HepG2 (cell line): ENCODE measurements around the gene SPI1. TPM values are rescaled to one million over a fixed set of nuclear protein-coding genes. Genes with fewer than 3 reads are reported as not detected.

ENCODE experiments used
- HNF4A ChIP-seq: sonication (generic); formaldehyde crosslinking; IDR thresholded peaks from 2 replicates; pipeline ENCODE4 v1.4.0; 2020; ENCODE audit warnings: missing genetic modification reagents
- HNRNPLL ChIP-seq: fragments of 200-400 bp; formaldehyde crosslinking; IDR thresholded peaks from 2 replicates; pipeline ENCODE4 v1.6.1; 2017; ENCODE audit warnings: mild to moderate bottlenecking, low read depth, low read length; ENCODE audit not compliant: poor library complexity, severe bottlenecking
- PHF8 ChIP-seq: sonication (generic); formaldehyde crosslinking; IDR thresholded peaks from 2 replicates; pipeline ENCODE4 v1.5.0; 2020; ENCODE audit warnings: missing genetic modification reagents
- RFX1 ChIP-seq: fragments of 450-650 bp; IDR thresholded peaks from 2 replicates; pipeline ENCODE4 v1.6.1; 2017
- SKI ChIP-seq: fragments of 450-650 bp; IDR thresholded peaks from one replicate; pipeline ENCODE4 v1.6.1; 2018; ENCODE audit warnings: mild to moderate bottlenecking; ENCODE audit not compliant: partially characterized antibody
- SMAD9 ChIP-seq: sonication (generic); formaldehyde crosslinking; IDR thresholded peaks from 2 replicates; pipeline ENCODE4 v1.5.1; 2020; ENCODE audit warnings: mild to moderate bottlenecking, missing genetic modification reagents
- SMARCE1 ChIP-seq: fragments of 450-650 bp; IDR thresholded peaks from 2 replicates; pipeline ENCODE4 v1.6.1; 2017; ENCODE audit warnings: borderline replicate concordance
- SOX5 ChIP-seq: IDR thresholded peaks from 2 replicates; pipeline ENCODE4 v1.6.1; 2016; ENCODE audit warnings: borderline replicate concordance
- SP4 ChIP-seq: sonication (generic); formaldehyde crosslinking; IDR thresholded peaks from 2 replicates; pipeline ENCODE4 v1.8.1; 2023; ENCODE audit warnings: mild to moderate bottlenecking, missing genetic modification reagents
- TOPORS ChIP-seq: sonication (generic); formaldehyde crosslinking; IDR thresholded peaks from 2 replicates; pipeline ENCODE4 v1.8.0; 2023; ENCODE audit warnings: mild to moderate bottlenecking, missing genetic modification reagents
- YY1 ChIP-seq: IDR thresholded peaks from 2 replicates; pipeline ENCODE4 v1.6.1; 2011; ENCODE audit warnings: low read length, low read depth, moderate library complexity, mild to moderate bottlenecking; ENCODE audit not compliant: insufficient read depth, insufficient replicate concordance
- ZNF350 ChIP-seq: sonication (generic); formaldehyde crosslinking; IDR thresholded peaks from 2 replicates; pipeline ENCODE4 v1.4.0; 2020; ENCODE audit warnings: mild to moderate bottlenecking, low read depth, missing genetic modification reagents, borderline replicate concordance
- ZNF383 ChIP-seq: sonication (generic); formaldehyde crosslinking; IDR thresholded peaks from 2 replicates; pipeline ENCODE4 v1.4.0; 2020; ENCODE audit warnings: missing genetic modification reagents, mild to moderate bottlenecking, borderline replicate concordance
- ZNF558 ChIP-seq: sonication (generic); formaldehyde crosslinking; IDR thresholded peaks from 2 replicates; pipeline ENCODE4 v1.9.0; 2022; ENCODE audit warnings: mild to moderate bottlenecking, missing genetic modification reagents, borderline replicate concordance
- ZNF569 ChIP-seq: sonication (generic); formaldehyde crosslinking; IDR thresholded peaks from 2 replicates; pipeline ENCODE4 v1.5.0; 2020; ENCODE audit warnings: mild to moderate bottlenecking, missing genetic modification reagents, moderate library complexity, borderline replicate concordance
- ZNF577 ChIP-seq: sonication (generic); formaldehyde crosslinking; IDR thresholded peaks from 2 replicates; pipeline ENCODE4 v1.4.0; 2020; ENCODE audit warnings: mild to moderate bottlenecking, low read depth, missing genetic modification reagents, borderline replicate concordance
- ZNF615 ChIP-seq: sonication (generic); formaldehyde crosslinking; IDR thresholded peaks from 2 replicates; pipeline ENCODE4 v1.5.0; 2020; ENCODE audit warnings: mild to moderate bottlenecking, missing genetic modification reagents, borderline replicate concordance
- ZNF746 ChIP-seq: sonication (generic); formaldehyde crosslinking; IDR thresholded peaks from 2 replicates; pipeline ENCODE4 v1.8.0; 2022; ENCODE audit warnings: mild to moderate bottlenecking, missing genetic modification reagents
- ZNF83 ChIP-seq: sonication (generic); formaldehyde crosslinking; IDR thresholded peaks from 2 replicates; pipeline ENCODE4 v1.4.0; 2020; ENCODE audit warnings: missing genetic modification reagents, mild to moderate bottlenecking, borderline replicate concordance
- ZNF841 ChIP-seq: sonication (generic); formaldehyde crosslinking; IDR thresholded peaks from 2 replicates; pipeline ENCODE4 v1.8.1; 2023; ENCODE audit warnings: missing genetic modification reagents, borderline replicate concordance
- polyA plus RNA-seq, 8 experiments: library from polyadenylated mRNA; depleted of rRNA in 3 of 8; stranded (reverse) in 7 of 8; unstranded in 1 of 8; fragments of >200 nt; fragmentation: Illumina TruSeq in 4 of 8; extraction: Trizol in 4 of 8; gene quantifications; 2 replicates each; pipeline versions ENCODE4 v1.2.1 to v1.2.3, GENCODE V29; 2011 to 2016; ENCODE audit warnings: low read depth in 4 of 8, missing spikeins in 1 of 8, mixed read lengths in 1 of 8; ENCODE audit not compliant: insufficient read depth in 1 of 8
- total RNA-seq, 5 experiments: library from RNA; depleted of rRNA; stranded (reverse); fragments of >200 nt; fragmentation: Illumina TruSeq; extraction: Trizol; gene quantifications; 2 replicates each; pipeline ENCODE4 v1.2.3, GENCODE V29; 2016; ENCODE audit warnings: low read depth in 1 of 5
- TF ChIP-seq, protein P1 (sequence below), 2 experiments: sonication (generic) in 1 of 2; formaldehyde crosslinking in 1 of 2; IDR thresholded peaks; 2 replicates each; pipeline versions ENCODE4 v1.4.0 to v1.6.1; 2018 to 2020; ENCODE audit warnings: missing genetic modification reagents in 2 of 2, borderline replicate concordance in 1 of 2, low read depth in 1 of 2, mild to moderate bottlenecking in 1 of 2, missing biosample characterization in 1 of 2
- TF ChIP-seq, protein P2 (sequence below): sonication (generic); formaldehyde crosslinking; IDR thresholded peaks from 2 replicates; pipeline ENCODE4 v1.5.0; 2020; ENCODE audit warnings: missing genetic modification reagents, mild to moderate bottlenecking, borderline replicate concordance
- TF ChIP-seq, protein P3 (sequence below): sonication (generic); formaldehyde crosslinking; IDR thresholded peaks from 2 replicates; pipeline ENCODE4 v1.4.0; 2020; ENCODE audit warnings: missing genetic modification reagents

Gene SPI1
- total and polyA plus RNA-seq, 2 of the 13 experiments (the other 11 are each of a cell fraction or from before 2014, with no cell fraction given), result not detected

DNA sequence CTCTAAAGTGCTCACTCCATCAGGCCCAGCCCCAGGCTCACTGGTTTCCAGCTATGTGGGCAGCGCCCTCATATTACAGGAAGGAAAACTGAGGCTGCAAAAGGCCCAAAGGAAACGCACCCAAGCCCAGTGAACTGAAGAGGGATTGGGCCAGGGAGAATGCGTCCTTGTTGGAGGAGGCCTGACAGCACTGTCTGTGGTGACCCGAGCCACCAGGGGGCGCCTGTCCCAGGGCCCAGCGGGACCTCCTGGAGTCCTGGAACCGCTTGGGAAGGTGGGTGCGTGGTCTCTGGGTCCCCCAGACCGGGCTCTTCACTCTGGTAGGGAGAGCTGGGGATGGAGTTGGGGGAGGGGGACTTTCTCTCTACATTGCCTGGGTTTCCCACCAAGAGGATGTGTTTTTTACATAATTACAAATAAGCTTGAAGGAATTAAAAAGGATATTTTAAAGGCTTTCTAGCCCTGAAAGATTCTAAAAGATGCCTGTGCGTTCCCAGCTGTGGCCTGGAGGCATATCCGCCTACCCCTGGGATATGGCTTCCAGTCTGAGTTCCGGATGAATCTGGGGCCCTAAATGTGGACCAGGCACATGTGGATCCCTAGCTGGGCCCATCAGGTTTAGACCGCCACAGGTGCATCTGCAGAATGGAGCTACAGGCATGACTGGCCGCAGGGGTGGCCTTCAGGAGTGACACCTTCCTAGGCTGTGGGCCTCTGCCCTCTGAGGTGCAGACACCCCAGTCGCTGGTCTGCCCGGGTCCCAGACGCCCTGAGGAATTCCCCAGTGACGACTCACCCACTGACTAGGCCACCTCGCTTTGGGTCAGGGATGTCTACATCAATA is 4.2 kb downstream of the SPI1 start (continued):
- no peak for TF ChIP-seq ZNF83 (CRISPR knock-in tag)
- TF ChIP-seq ZNF569 (CRISPR knock-in tag), result no peak
- TF ChIP-seq ZNF558 (CRISPR knock-in tag), result no peak
- TF ChIP-seq SOX5 (CRISPR knock-in tag), result no peak
- TF ChIP-seq SMAD9, result no peak
- TF ChIP-seq ZNF615, result no peak
- TF ChIP-seq, protein P1, sequence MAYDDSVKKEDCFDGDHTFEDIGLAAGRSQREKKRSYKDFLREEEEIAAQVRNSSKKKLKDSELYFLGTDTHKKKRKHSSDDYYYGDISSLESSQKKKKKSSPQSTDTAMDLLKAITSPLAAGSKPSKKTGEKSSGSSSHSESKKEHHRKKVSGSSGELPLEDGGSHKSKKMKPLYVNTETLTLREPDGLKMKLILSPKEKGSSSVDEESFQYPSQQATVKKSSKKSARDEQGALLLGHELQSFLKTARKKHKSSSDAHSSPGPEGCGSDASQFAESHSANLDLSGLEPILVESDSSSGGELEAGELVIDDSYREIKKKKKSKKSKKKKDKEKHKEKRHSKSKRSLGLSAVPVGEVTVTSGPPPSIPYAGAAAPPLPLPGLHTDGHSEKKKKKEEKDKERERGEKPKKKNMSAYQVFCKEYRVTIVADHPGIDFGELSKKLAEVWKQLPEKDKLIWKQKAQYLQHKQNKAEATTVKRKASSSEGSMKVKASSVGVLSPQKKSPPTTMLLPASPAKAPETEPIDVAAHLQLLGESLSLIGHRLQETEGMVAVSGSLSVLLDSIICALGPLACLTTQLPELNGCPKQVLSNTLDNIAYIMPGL (CRISPR knock-in tag; IDR thresholded peaks at IDR 0.05; ENCODE audit: borderline replicate concordance in 1 of 2, low read depth in 1 of 2), result peak; percentile 58 to 71; a peak in 3 of 4 replicates
- TF ChIP-seq ZNF350 (CRISPR knock-in tag), result no peak
- TF ChIP-seq, protein P2, sequence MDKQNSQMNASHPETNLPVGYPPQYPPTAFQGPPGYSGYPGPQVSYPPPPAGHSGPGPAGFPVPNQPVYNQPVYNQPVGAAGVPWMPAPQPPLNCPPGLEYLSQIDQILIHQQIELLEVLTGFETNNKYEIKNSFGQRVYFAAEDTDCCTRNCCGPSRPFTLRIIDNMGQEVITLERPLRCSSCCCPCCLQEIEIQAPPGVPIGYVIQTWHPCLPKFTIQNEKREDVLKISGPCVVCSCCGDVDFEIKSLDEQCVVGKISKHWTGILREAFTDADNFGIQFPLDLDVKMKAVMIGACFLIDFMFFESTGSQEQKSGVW, result no peak
- TF ChIP-seq TOPORS, result no peak
- no peak for TF ChIP-seq PHF8 (CRISPR knock-in tag)
- TF ChIP-seq SMARCE1, result no peak
- peak; percentile 42; the same call in 1 of the 2 replicates for TF ChIP-seq SP4 (CRISPR knock-in tag)
- peak; percentile 36 for TF ChIP-seq HNRNPLL
- TF ChIP-seq RFX1, result no peak
- peak; percentile 69 for TF ChIP-seq YY1
- no peak for TF ChIP-seq ZNF577
- no peak for TF ChIP-seq HNF4A
- no peak for TF ChIP-seq ZNF746 (CRISPR knock-in tag)
- TF ChIP-seq SKI, result no peak
- no peak for TF ChIP-seq ZNF841 (CRISPR knock-in tag)
- TF ChIP-seq ZNF383, result no peak
- TF ChIP-seq, protein P3, sequence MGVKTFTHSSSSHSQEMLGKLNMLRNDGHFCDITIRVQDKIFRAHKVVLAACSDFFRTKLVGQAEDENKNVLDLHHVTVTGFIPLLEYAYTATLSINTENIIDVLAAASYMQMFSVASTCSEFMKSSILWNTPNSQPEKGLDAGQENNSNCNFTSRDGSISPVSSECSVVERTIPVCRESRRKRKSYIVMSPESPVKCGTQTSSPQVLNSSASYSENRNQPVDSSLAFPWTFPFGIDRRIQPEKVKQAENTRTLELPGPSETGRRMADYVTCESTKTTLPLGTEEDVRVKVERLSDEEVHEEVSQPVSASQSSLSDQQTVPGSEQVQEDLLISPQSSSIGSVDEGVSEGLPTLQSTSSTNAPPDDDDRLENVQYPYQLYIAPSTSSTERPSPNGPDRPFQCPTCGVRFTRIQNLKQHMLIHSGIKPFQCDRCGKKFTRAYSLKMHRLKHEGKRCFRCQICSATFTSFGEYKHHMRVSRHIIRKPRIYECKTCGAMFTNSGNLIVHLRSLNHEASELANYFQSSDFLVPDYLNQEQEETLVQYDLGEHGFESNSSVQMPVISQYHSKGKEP (CRISPR knock-in tag), result no peak
